GM12891 (cell line): ENCODE results near the gene MUC20.
"Not testable (repeated sequence)": the region's sequence is repeated elsewhere in the genome, so short reads cannot be mapped to it uniquely, and the experiment has no call there.

Experiments
- PAX5 ChIP-seq: IDR thresholded peaks from 2 replicates; pipeline ENCODE4 v1.6.1; 2011; ENCODE audit warnings: low read length, moderate library complexity, mild to moderate bottlenecking; ENCODE audit not compliant: insufficient read depth, severe bottlenecking
- POLR2A ChIP-seq: IDR thresholded peaks from 2 replicates; pipeline ENCODE4 v1.6.1; 2011; ENCODE audit warnings: low read depth, low read length, control low read depth
- POLR2AphosphoS5 ChIP-seq: IDR thresholded peaks from 2 replicates; pipeline ENCODE4 v1.6.1; 2011; ENCODE audit warnings: low read depth, low read length, control low read depth
- POU2F2 ChIP-seq: IDR thresholded peaks from 2 replicates; pipeline ENCODE4 v1.6.1; 2011; ENCODE audit warnings: low read depth, mild to moderate bottlenecking, control low read depth, low read length, moderate library complexity
- SPI1 ChIP-seq: IDR thresholded peaks from 2 replicates; pipeline ENCODE4 v1.6.1; 2011; ENCODE audit warnings: low read depth, low read length, control low read depth
- TAF1 ChIP-seq: IDR thresholded peaks from 2 replicates; pipeline ENCODE4 v1.6.1; 2011; ENCODE audit warnings: low read depth, low read length, control low read depth

DNA sequence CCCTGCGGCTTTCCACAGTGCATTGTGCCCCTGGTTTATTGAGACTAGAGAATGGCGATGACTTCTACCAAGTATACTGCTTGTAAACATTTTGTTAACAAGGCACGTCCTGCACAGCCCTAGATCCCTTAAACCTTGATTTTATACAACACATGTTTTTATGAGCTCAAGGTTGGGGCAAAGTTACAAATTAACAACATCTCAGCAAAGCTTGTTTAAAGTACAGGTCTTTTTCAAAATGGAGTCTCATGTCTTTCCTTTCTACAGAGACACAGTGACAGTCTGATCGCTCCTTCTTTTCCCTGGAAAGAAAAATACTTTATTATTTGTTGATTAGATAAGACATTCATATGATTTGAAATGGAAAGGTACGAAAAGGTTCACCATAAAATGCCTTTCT, 8.0 kb downstream of the MUC20 start:
- not testable (repeated sequence) for TF ChIP-seq POLR2A, TAF1, POLR2AphosphoS5, SPI1, PAX5, POU2F2
